Sigmoid colon (tissue), 4 donors: ENCODE measurements around the gene CCT2.

ENCODE experiments used
- CTCF ChIP-seq, 4 experiments: fragments of 450-650 bp in 3 of 4; fragments of 200-600 bp in 1 of 4; IDR thresholded peaks; one replicate each; pipeline ENCODE4 v1.5.1; 2016 to 2019; ENCODE audit warnings: antibody characterized with exemption in 4 of 4, mild to moderate bottlenecking in 3 of 4, moderate library complexity in 2 of 4
- EP300 ChIP-seq, 4 donors: sonication (generic); formaldehyde crosslinking; IDR thresholded peaks; one replicate each; pipeline ENCODE4 v1.6.1; 2017; ENCODE audit warnings: antibody characterized with exemption in 4 of 4

GRCh38 chr12:69644511-69644910 is 59.3 kb downstream of the CCT2 start:
- TF ChIP-seq CTCF (IDR thresholded peaks at IDR 0.05) (no peak), EP300 (IDR thresholded peaks at IDR 0.05) (no peak)
